IPS DF 4.7 (cell line): ENCODE measurements around the gene TMEM205.

Source experiments
- DNase-seq: peaks from one replicate; pipeline ENCODE4 v3.0.0-alpha.2; 2013; ENCODE audit warnings: low spot score; ENCODE audit errors: extremely low read depth

Gene TMEM205

GRCh38 chr19:11299946-11300810 is 45.9 kb downstream of the TMEM205 start:
- no peak for DNase-seq

- no peak for DNase-seq
These were observed 49.8 kb downstream of the TMEM205 start for GRCh38 chr19:11296264-11296663.

GRCh38 chr19:11295665-11296245 is 50.3 kb downstream of the TMEM205 start, which contains the start of gene TSPAN16:
Gene TSPAN16, plus strand, starts transcription at chr19:11296160. Its CDS starts 138 bp downstream, at chr19:11296298.
- DNase-seq: no peak

- no peak for DNase-seq
These were observed 50.9 kb downstream of the TMEM205 start for GRCh38 chr19:11295180-11295579.

- DNase-seq: peak; percentile 41
These were observed 52.4 kb downstream of the TMEM205 start for GRCh38 chr19:11293433-11294389.
